Measurements from ENCODE around the gene GPR161. TPM values are rescaled to one million over a fixed set of nuclear protein-coding genes. Genes with fewer than 3 reads are reported as not detected.

The GPR161 gene
- total and polyA plus RNA-seq, 9 of the 15 experiments (the other 6 are each of a cell fraction or from before 2014, with no cell fraction given) = 0.15 to 2.4 (median 0.76) TPM

DNA sequence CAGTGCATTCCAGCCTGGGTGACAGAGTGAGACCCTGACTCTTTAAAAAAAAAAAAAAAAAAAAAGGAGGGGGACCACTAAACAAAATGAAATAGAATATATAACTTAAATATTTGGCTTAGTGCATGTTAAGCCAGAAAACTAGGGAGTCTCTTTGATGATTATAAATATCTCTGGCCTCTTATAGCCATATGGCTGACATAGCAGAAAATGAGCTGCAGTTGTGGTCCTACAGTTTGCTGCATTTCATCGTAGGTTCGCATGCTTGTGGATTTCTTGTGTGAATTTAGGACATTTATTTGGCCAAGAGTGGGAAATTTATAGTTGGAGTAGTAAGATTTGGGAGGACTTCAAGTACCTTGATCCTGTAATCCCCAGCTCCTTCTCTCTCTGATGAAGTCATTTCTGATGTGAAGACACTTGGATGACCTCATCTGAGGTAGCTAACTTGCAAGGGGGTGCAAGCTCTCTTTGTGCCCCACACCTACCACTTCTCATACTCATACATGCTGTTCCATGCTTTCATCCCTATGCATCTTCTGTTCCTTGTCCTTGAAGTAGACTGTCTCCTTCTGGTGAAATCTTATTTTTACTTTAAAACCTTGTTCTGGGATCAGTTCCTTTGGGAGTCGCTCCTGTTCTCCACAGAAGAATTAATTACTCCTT lies 35.7 kb upstream of the GPR161 start (continued):
- TF ChIP-seq CEBPG (CRISPR knock-in tag; IDR thresholded peaks at IDR 0.05) (peak; percentile 43; the same call in 1 of the 2 replicates), CEBPG (tag; conservative IDR thresholded peaks at IDR 0.05 in 1 of 2, IDR thresholded peaks at IDR 0.05 in 1 of 2) (no peak), ZBED1 (IDR thresholded peaks at IDR 0.05) (no peak), CREM (IDR thresholded peaks at IDR 0.05; ENCODE audit: low read depth) (0 out of 2 replicates have a peak, but pooled peaks have one; percentile 14), NR2C1 (IDR thresholded peaks at IDR 0.05) (no peak), NR2C1 (tag; IDR thresholded peaks at IDR 0.05) (no peak), ZNF316 (IDR thresholded peaks at IDR 0.05) (peak; percentile 78), MAFG (tag; conservative IDR thresholded peaks at IDR 0.05) (peak; percentile 15; the same call in 1 of the 2 replicates), ZNF174 (CRISPR knock-in tag; IDR thresholded peaks at IDR 0.05) (no peak), ZNF263 (CRISPR knock-in tag; IDR thresholded peaks at IDR 0.05; ENCODE audit: borderline replicate concordance) (no peak), MAFF (IDR thresholded peaks at IDR 0.05; ENCODE audit: low read length) (peak; percentile 39; the same call in 1 of the 2 replicates), POLR2B (IDR thresholded peaks at IDR 0.05; ENCODE audit: low read depth, partially characterized antibody) (no peak), C11orf30 (IDR thresholded peaks at IDR 0.05; ENCODE audit: low read depth) (peak; percentile 69), POLR2G (IDR thresholded peaks at IDR 0.05; ENCODE audit: low read depth, low read length) (no peak), POLR3A (IDR thresholded peaks at IDR 0.05; ENCODE audit: borderline replicate concordance, extremely low read depth, insufficient read depth, insufficient read length) (no peak), KLF1 (tag; IDR thresholded peaks at IDR 0.05) (no peak), ZZZ3 (IDR thresholded peaks at IDR 0.05) (no peak)
- TF ChIP-seq, protein P1, sequence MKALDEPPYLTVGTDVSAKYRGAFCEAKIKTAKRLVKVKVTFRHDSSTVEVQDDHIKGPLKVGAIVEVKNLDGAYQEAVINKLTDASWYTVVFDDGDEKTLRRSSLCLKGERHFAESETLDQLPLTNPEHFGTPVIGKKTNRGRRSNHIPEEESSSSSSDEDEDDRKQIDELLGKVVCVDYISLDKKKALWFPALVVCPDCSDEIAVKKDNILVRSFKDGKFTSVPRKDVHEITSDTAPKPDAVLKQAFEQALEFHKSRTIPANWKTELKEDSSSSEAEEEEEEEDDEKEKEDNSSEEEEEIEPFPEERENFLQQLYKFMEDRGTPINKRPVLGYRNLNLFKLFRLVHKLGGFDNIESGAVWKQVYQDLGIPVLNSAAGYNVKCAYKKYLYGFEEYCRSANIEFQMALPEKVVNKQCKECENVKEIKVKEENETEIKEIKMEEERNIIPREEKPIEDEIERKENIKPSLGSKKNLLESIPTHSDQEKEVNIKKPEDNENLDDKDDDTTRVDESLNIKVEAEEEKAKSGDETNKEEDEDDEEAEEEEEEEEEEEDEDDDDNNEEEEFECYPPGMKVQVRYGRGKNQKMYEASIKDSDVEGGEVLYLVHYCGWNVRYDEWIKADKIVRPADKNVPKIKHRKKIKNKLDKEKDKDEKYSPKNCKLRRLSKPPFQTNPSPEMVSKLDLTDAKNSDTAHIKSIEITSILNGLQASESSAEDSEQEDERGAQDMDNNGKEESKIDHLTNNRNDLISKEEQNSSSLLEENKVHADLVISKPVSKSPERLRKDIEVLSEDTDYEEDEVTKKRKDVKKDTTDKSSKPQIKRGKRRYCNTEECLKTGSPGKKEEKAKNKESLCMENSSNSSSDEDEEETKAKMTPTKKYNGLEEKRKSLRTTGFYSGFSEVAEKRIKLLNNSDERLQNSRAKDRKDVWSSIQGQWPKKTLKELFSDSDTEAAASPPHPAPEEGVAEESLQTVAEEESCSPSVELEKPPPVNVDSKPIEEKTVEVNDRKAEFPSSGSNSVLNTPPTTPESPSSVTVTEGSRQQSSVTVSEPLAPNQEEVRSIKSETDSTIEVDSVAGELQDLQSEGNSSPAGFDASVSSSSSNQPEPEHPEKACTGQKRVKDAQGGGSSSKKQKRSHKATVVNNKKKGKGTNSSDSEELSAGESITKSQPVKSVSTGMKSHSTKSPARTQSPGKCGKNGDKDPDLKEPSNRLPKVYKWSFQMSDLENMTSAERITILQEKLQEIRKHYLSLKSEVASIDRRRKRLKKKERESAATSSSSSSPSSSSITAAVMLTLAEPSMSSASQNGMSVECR (CRISPR knock-in tag; IDR thresholded peaks at IDR 0.05) = no peak
- TF ChIP-seq, protein P2, sequence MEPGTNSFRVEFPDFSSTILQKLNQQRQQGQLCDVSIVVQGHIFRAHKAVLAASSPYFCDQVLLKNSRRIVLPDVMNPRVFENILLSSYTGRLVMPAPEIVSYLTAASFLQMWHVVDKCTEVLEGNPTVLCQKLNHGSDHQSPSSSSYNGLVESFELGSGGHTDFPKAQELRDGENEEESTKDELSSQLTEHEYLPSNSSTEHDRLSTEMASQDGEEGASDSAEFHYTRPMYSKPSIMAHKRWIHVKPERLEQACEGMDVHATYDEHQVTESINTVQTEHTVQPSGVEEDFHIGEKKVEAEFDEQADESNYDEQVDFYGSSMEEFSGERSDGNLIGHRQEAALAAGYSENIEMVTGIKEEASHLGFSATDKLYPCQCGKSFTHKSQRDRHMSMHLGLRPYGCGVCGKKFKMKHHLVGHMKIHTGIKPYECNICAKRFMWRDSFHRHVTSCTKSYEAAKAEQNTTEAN (CRISPR knock-in tag; IDR thresholded peaks at IDR 0.05) = no peak
- TF ChIP-seq, protein P3, sequence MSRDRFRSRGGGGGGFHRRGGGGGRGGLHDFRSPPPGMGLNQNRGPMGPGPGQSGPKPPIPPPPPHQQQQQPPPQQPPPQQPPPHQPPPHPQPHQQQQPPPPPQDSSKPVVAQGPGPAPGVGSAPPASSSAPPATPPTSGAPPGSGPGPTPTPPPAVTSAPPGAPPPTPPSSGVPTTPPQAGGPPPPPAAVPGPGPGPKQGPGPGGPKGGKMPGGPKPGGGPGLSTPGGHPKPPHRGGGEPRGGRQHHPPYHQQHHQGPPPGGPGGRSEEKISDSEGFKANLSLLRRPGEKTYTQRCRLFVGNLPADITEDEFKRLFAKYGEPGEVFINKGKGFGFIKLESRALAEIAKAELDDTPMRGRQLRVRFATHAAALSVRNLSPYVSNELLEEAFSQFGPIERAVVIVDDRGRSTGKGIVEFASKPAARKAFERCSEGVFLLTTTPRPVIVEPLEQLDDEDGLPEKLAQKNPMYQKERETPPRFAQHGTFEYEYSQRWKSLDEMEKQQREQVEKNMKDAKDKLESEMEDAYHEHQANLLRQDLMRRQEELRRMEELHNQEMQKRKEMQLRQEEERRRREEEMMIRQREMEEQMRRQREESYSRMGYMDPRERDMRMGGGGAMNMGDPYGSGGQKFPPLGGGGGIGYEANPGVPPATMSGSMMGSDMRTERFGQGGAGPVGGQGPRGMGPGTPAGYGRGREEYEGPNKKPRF (IDR thresholded peaks at IDR 0.05; ENCODE audit: low read depth, low read length) = no peak
- TF ChIP-seq, protein P4, sequence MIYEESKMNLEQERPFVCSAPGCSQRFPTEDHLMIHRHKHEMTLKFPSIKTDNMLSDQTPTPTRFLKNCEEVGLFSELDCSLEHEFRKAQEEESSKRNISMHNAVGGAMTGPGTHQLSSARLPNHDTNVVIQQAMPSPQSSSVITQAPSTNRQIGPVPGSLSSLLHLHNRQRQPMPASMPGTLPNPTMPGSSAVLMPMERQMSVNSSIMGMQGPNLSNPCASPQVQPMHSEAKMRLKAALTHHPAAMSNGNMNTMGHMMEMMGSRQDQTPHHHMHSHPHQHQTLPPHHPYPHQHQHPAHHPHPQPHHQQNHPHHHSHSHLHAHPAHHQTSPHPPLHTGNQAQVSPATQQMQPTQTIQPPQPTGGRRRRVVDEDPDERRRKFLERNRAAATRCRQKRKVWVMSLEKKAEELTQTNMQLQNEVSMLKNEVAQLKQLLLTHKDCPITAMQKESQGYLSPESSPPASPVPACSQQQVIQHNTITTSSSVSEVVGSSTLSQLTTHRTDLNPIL (CRISPR knock-in tag; IDR thresholded peaks at IDR 0.05) = no peak

All from K562 (cell line).